Central memory CD4-positive, alpha-beta T cell (primary cell): Measurements from ENCODE around the gene OLFML2A.
A peak's percentile ranks its signal among the peaks of the same experiment; 100 is the strongest.
"Not testable (repeated sequence)": the region's sequence is repeated elsewhere in the genome, so short reads cannot be mapped to it uniquely, and the experiment has no call there.

Experiments used
- DNase-seq: peaks from one replicate; pipeline ENCODE4 v3.0.0; 2022

OLFML2A gene

DNA sequence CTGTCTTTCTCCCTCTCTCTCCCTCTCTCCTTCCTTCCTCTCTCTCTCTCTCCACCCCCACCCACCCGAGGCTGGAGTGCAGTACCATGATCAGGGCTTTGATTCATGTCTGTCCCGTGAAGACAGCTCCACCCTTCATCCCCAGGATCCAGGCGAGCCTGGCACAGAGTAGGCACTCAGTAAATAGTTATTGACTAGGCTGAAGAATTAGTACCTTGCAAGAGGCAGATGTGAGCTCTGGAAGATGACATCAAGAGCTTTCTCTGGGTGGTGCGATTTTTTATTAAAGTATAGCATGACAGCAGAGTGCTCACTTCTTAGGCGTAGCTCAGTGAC, 52.4 kb downstream of the OLFML2A start:
- no peak for DNase-seq

DNA sequence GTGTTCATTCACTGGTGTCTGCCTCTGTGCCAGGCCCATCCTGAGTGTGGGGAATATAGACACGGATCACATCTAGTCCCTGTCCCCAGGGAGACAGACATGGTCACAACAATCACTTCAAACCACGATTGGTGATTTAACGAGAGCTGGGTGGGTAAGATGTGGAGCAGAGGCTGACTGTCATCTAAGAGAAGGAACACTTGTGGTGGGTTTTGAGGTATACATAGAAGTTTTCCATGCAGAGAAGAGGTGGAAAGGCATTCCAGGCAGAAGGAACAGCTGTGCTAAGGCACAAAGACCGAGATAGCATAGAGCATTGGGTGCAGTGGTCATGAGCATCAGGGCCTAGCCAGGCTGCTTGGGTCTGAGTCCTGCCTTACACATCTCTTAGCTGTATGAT, 53.7 kb downstream of the OLFML2A start:
- no peak for DNase-seq

GRCh38 chr9:124831642-124832364, 54.9 kb downstream of the OLFML2A start:
- DNase-seq: no peak

GRCh38 chr9:124834591-124834990, 57.7 kb downstream of the OLFML2A start:
- no peak for DNase-seq

DNA sequence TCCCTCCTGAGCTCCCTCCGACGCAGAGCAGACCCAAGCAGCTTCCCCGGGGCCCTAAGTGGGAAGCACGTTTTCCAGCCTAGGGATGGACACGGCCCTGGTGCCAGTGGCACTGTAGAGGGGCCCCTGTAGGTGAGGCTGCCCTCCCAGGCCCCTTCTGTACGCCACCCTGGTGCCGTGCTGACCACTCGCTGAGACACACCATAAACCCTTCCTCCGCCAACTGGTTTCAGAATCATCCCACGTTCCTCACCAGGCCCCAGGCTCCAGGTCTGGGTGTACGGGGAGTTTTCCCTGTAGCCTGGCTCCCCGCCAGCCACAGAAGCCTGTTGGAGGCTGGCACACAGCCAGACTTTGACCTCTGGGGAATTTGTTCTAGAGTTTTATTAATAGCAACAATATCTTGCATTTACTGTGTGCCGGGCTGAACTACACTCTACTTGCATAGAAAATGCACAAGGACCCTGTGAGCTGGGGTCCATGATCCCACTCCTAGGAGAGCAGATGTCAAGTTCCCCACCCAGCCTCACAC, 58.2 kb downstream of the OLFML2A start:
- no peak for DNase-seq

- DNase-seq: not testable (repeated sequence)
These were observed 61.2 kb downstream of the OLFML2A start for GRCh38 chr9:124838132-124838531.

GRCh38 chr9:124838567-124839275, 61.8 kb downstream of the OLFML2A start:
- not testable (repeated sequence) for DNase-seq

- no peak for DNase-seq
These were observed 62.8 kb downstream of the OLFML2A start for GRCh38 chr9:124839612-124840299.

DNA sequence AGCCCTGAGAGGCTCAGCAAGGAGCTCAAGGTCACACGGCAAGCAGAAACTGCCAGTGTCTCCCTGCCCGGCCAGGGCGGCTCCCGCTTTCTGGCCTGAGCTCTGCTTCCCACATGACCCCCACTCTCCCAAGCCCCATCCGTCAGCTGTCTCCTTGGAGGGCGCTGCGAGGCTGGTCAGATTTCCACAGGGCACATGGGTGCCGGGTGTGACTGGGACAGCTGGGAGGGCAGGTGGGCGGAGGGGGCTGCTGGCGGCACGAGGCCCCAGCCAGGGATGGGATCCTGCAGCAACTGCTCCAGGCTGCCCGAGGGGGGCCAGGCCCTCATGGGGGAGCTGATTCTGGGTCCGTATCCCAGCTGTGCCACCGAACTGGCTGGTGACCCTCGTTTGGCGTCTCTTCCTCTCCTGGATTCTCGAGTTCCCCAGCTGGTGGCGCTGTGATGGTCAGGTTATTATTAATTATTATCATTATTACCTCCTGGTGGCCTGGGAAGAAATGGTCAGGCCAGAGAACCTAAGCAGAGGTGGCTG, 63.4 kb downstream of the OLFML2A start:
- DNase-seq: no peak

GRCh38 chr9:124841075-124841821, 64.3 kb downstream of the OLFML2A start:
- no peak for DNase-seq

DNA sequence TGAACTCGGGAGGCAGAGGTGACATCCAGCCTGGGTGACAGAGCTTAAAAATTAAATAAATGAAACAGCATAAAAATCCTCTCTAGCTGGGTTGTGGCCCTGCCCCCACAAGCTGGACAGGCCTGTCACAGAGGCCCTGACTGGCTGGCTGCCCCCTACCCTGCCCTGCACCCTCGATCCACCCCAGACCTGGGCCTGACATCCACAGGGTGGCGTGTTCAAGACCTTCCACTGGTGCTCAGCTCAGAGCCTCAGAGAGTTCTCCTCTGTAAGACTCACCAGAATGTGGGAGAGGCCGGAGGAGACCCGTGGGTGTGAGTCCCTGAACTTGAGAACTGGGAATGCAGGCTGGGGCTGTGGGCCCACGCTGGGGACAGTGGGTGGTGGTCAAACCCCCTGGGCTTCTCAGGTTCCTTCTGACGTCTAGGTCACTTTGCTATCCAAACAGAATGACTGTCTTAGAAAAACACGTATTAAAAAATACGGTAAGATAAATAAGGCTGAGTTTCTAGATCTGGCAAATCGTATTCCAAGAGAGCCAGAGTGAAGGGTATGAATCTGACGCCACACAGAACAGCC, 66.6 kb downstream of the OLFML2A start:
- no peak for DNase-seq

DNA sequence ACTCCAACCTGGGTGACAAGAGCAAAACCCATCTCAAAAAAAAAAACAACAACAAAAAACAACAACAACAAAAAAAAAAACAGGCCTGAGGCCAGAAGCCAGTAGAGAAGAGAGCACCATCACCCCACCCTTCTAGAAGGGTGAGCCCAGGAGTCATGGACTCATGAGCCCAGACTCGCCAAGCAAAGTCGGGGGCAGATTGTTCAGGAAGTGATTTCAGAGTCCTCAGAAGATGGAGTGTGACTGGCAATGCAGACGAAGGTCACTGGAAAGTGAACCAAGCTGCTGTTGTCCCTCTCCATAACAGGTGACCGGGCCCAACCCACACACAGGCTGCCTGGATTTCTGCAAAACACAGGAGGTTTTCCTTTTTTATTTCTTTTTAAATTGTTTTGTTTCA, 67.4 kb downstream of the OLFML2A start:
- DNase-seq: no peak

- not testable (repeated sequence) for DNase-seq
These were observed 69.5 kb downstream of the OLFML2A start for GRCh38 chr9:124846467-124846866.

GRCh38 chr9:124846969-124847368, 70.0 kb downstream of the OLFML2A start:
- DNase-seq: no peak

DNA sequence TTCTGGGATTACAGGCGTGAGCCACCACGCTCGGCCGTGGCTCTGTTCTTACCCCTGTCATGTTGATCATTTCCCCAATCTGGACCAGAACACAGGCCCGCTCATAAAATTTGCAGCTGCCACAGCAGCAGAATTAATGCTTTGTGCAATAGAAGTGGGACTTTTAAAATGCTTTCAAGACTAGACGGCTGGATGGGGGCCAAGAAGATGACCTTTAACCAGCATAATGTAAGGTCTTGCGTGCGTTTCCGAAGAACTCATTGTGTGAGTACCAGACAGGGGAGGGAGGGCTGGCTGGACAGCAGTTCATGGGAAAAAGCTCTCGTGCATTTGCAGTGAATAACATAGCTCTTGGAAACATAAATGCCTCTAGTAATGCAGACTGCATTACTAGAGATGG, 72.9 kb downstream of the OLFML2A start:
- no peak for DNase-seq

DNA sequence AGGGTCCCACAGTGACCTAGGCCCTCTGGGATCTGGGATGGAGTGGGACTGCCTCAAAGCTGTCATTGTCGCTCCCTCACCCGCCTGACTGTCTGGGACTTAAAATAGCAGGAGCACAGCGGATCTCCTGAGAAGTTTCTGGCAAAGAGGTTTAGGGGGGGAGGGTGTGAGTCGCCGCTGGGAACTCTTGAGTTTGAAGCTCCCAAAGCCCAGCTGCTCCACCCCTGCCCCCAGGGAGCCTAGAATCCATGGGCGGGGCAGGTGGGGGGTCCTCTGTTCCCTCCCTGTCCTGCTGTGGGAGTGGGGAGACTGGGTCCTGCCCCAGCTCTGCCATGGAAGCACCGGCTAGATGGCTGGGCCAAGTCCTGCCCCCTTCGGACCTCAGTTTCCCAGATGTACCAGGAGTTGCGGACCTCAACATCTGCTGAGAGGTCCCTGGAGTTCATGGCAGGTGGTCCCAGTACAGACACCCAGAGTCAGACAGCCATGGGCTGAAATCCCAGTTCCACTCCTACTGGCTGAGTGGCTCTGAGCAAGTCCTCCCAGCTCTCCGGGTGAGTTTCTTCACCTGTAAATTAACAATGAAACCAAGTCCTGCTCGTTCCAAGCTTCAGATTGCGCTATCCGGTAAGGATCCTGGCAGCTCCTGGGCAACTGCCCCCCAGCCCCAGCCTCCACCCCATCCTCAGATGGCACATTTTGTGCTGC, 75.3 kb downstream of the OLFML2A start:
- DNase-seq: no peak

- peak; percentile 78 for DNase-seq
These were observed 76.0 kb downstream of the OLFML2A start, which contains the start of gene WDR38 for GRCh38 chr9:124852829-124853531. Gene WDR38, plus strand, starts transcription at chr9:124853460. Its CDS starts 72 bp downstream, at chr9:124853532.

- no peak for DNase-seq
These were observed 76.7 kb downstream of the OLFML2A start for GRCh38 chr9:124853605-124854143.

- no peak for DNase-seq
These were observed 77.2 kb downstream of the OLFML2A start for GRCh38 chr9:124854161-124854560.

GRCh38 chr9:124854822-124855221, 77.9 kb downstream of the OLFML2A start:
- no peak for DNase-seq

DNA sequence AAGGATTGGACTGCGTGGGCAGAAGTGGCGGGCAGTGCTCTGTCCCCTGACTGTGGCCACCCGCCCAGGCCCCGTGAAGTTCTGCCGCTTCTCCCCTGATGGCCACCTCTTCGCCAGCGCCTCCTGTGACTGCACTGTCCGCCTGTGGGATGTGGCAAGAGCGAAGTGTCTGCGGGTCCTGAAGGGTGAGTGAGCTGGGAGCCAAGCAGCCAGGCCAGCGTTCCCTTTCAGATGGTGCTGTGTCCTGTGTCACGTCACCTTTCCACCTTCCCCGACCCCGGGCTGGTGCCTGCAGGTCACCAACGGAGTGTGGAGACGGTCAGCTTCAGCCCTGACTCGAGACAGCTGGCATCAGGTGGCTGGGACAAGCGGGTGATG, 78.6 kb downstream of the OLFML2A start:
- DNase-seq: no peak
